NB4 (cell line): ENCODE data around the gene HDAC4.

Source experiments
- CTCF ChIP-seq: IDR thresholded peaks from one replicate; pipeline ENCODE4 v1.5.1; 2012; ENCODE audit warnings: low read depth, low read length
- MAX ChIP-seq: IDR thresholded peaks from 2 replicates; pipeline ENCODE4 v1.6.1; 2011; ENCODE audit warnings: low read depth, low read length

- TF ChIP-seq CTCF (no peak), MAX (no peak)
Observed at GRCh38 chr2:239118264-239118663, 282.6 kb downstream of the HDAC4 start.
